ENCODE data around the gene MAP4K4. TPM values are rescaled to one million over a fixed set of nuclear protein-coding genes. Genes with fewer than 3 reads are reported as not detected.
A peak's percentile ranks its signal among the peaks of the same experiment; 100 is the strongest.

Gene MAP4K4
- total and polyA plus RNA-seq, 2 of the 13 experiments (the other 11 are each of a cell fraction or from before 2014, with no cell fraction given), result 105 to 264 TPM

DNA sequence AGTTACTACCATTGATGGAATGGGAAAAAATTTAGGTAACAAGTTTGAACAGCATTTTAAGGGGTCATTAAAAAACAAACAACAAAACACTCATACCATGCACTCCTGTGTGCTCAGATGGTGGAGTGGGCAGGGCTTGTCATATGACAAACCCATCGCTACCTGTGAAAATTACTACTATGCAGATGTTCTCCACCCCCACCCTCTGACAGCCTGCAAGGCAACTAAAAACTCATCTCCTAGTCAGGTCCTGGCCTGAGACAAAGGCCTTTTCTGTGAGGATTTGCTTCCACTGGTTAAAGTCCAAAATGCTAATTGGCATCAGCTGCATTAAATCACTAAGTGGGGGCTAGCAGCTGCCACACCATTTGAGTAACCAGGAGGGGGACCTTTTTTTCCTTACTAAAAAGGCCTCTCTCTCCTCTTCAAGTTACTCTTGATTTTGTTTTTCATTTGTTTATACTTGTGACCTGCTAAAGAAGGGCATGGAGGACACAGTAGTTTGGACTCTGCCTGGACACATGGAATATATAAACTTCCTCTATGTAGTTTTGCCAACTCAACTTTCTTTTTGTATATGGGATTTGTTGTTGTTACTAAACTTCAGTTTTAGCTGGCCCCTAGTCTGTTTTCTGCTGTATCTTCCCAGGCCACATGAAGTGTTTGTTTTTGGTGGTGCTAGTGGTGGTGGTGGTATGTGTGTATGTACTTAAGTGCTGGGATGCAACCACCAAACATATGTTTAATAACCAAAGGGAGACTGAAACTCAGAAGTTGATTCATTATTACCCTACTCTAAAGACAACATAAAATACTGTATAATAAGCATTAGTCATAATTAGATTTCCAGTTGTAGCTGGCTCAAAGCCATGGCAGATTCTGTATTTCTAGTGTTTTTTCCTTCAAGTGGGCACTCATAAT, 121.3 kb downstream of the MAP4K4 start (continued):
- TF ChIP-seq, protein P1, sequence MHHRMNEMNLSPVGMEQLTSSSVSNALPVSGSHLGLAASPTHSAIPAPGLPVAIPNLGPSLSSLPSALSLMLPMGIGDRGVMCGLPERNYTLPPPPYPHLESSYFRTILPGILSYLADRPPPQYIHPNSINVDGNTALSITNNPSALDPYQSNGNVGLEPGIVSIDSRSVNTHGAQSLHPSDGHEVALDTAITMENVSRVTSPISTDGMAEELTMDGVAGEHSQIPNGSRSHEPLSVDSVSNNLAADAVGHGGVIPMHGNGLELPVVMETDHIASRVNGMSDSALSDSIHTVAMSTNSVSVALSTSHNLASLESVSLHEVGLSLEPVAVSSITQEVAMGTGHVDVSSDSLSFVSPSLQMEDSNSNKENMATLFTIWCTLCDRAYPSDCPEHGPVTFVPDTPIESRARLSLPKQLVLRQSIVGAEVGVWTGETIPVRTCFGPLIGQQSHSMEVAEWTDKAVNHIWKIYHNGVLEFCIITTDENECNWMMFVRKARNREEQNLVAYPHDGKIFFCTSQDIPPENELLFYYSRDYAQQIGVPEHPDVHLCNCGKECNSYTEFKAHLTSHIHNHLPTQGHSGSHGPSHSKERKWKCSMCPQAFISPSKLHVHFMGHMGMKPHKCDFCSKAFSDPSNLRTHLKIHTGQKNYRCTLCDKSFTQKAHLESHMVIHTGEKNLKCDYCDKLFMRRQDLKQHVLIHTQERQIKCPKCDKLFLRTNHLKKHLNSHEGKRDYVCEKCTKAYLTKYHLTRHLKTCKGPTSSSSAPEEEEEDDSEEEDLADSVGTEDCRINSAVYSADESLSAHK (CRISPR knock-in tag; IDR thresholded peaks at IDR 0.05; ENCODE audit: borderline replicate concordance), result no peak
- TF ChIP-seq YEATS2 (CRISPR knock-in tag; IDR thresholded peaks at IDR 0.05; ENCODE audit: borderline replicate concordance), result no peak
- peak; percentile 58; the same call in 1 of the 2 replicates for TF ChIP-seq SALL1 (CRISPR knock-in tag; IDR thresholded peaks at IDR 0.05)
- no peak for TF ChIP-seq ATF7 (IDR thresholded peaks at IDR 0.05)
- no peak for TF ChIP-seq ATF7 (CRISPR knock-in tag; IDR thresholded peaks at IDR 0.05)
- peak; percentile 69; the same call in 1 of the 2 replicates for TF ChIP-seq ZNF292 (CRISPR knock-in tag; IDR thresholded peaks at IDR 0.05; ENCODE audit: borderline replicate concordance, low read depth)
- no peak for TF ChIP-seq NFKB2 (CRISPR knock-in tag; IDR thresholded peaks at IDR 0.05; ENCODE audit: borderline replicate concordance)
- TF ChIP-seq, protein P2, sequence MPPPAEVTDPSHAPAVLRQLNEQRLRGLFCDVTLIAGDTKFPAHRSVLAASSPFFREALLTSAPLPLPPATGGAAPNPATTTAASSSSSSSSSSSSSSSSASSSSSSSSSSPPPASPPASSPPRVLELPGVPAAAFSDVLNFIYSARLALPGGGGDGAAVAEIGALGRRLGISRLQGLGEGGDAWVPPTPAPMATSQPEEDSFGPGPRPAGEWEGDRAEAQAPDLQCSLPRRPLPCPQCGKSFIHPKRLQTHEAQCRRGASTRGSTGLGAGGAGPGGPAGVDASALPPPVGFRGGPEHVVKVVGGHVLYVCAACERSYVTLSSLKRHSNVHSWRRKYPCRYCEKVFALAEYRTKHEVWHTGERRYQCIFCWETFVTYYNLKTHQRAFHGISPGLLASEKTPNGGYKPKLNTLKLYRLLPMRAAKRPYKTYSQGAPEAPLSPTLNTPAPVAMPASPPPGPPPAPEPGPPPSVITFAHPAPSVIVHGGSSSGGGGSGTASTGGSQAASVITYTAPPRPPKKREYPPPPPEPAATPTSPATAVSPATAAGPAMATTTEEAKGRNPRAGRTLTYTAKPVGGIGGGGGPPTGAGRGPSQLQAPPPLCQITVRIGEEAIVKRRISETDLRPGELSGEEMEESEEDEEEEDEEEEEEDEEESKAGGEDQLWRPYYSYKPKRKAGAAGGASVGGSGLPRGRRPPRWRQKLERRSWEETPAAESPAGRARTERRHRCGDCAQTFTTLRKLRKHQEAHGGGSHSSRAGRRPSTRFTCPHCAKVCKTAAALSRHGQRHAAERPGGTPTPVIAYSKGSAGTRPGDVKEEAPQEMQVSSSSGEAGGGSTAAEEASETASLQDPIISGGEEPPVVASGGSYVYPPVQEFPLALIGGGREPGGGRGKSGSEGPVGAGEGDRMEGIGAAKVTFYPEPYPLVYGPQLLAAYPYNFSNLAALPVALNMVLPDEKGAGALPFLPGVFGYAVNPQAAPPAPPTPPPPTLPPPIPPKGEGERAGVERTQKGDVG (CRISPR knock-in tag; IDR thresholded peaks at IDR 0.05; ENCODE audit: borderline replicate concordance), result no peak
- no peak for TF ChIP-seq MATR3 (CRISPR knock-in tag; IDR thresholded peaks at IDR 0.05)
- TF ChIP-seq, protein P3, sequence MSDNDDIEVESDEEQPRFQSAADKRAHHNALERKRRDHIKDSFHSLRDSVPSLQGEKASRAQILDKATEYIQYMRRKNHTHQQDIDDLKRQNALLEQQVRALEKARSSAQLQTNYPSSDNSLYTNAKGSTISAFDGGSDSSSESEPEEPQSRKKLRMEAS (IDR thresholded peaks at IDR 0.05), result no peak
- TF ChIP-seq SP4 (CRISPR knock-in tag; IDR thresholded peaks at IDR 0.05), result no peak
- TF ChIP-seq ARNTL (CRISPR knock-in tag; IDR thresholded peaks at IDR 0.05), result no peak
- TF ChIP-seq CREM (IDR thresholded peaks at IDR 0.05), result 0 out of 2 replicates have a peak, but pooled peaks have one; percentile 8
- no peak for TF ChIP-seq CREM (CRISPR knock-in tag; IDR thresholded peaks at IDR 0.05)
- TF ChIP-seq RCOR2 (CRISPR knock-in tag; IDR thresholded peaks at IDR 0.05), result 0 out of 2 replicates have a peak, but pooled peaks have one; percentile 10
- peak; percentile 19; the same call in 1 of the 2 replicates for TF ChIP-seq ZFP90 (CRISPR knock-in tag; IDR thresholded peaks at IDR 0.05; ENCODE audit: borderline replicate concordance)
- TF ChIP-seq MED13 (CRISPR knock-in tag; IDR thresholded peaks at IDR 0.05), result no peak
- TF ChIP-seq, protein P4, sequence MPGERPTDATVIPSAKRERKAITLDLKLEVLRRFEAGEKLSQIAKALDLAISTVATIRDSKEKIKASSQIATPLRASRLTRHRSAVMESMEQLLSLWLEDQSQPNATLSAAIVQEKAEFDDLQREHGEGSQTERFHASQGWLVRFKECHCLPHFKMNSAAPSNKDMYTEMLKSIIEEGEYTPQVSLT (CRISPR knock-in tag; IDR thresholded peaks at IDR 0.05; ENCODE audit: borderline replicate concordance, low read depth), result no peak
- TF ChIP-seq ZNF331 (CRISPR knock-in tag; IDR thresholded peaks at IDR 0.05), result 0 out of 2 replicates have a peak, but pooled peaks have one; percentile 39
- TF ChIP-seq, protein P5, sequence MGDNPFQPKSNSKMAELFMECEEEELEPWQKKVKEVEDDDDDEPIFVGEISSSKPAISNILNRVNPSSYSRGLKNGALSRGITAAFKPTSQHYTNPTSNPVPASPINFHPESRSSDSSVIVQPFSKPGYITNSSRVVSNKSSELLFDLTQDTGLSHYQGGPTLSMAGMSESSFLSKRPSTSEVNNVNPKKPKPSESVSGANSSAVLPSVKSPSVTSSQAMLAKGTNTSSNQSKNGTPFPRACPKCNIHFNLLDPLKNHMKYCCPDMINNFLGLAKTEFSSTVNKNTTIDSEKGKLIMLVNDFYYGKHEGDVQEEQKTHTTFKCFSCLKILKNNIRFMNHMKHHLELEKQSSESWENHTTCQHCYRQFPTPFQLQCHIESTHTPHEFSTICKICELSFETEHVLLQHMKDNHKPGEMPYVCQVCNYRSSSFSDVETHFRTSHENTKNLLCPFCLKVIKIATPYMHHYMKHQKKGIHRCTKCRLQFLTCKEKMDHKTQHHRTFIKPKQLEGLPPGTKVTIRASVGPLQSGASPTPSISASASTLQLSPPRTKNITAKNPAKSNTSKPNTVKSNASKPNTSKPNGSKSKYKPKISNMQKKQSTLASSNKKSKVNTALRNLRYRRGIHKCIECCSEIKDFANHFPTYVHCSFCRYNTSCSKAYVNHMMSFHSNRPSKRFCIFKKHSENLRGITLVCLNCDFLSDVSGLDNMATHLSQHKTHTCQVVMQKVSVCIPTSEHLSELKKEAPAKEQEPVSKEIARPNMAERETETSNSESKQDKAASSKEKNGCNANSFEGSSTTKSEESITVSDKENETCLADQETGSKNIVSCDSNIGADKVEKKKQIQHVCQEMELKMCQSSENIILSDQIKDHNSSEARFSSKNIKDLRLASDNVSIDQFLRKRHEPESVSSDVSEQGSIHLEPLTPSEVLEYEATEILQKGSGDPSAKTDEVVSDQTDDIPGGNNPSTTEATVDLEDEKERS (CRISPR knock-in tag; IDR thresholded peaks at IDR 0.05), result no peak
